Stomach (tissue), 19 donors: ENCODE measurements around the gene EBLN1. TPM values are rescaled to one million over a fixed set of nuclear protein-coding genes. Genes with fewer than 3 reads are reported as not detected.

Source experiments
- DNase-seq, 2 donors: peaks; one replicate each; pipeline versions ENCODE4 v3.0.0 to v3.0.0-alpha.2; 2013 to 2019
- H3K27ac ChIP-seq, 5 donors: fragments of 200-600 bp in 4 of 5; sonication (generic) in 4 of 5; one replicate each; pipeline ENCODE4 v1.5.1; 2013 to 2019; ENCODE audit warnings: mild to moderate bottlenecking in 1 of 5, moderate library complexity in 1 of 5
- H3K27me3 ChIP-seq, 3 donors: fragments of 200-600 bp; sonication (generic); one replicate each; pipeline ENCODE4 v1.5.1; 2017 to 2019; ENCODE audit warnings: mixed run types in 1 of 3
- H3K36me3 ChIP-seq, 4 donors: fragments of 200-600 bp; sonication (generic); 1 replicate in 3 of 4; 2 replicates in 1 of 4; pipeline ENCODE4 v1.5.1; 2016 to 2019
- H3K4me1 ChIP-seq, 4 donors: fragments of 200-600 bp; sonication (generic); one replicate each; pipeline ENCODE4 v1.5.1; 2016 to 2019
- H3K4me3 ChIP-seq, 4 donors: fragments of 200-600 bp; sonication (generic) in 3 of 4; one replicate each; pipeline ENCODE4 v1.5.1; 2016 to 2019; ENCODE audit warnings: mild to moderate bottlenecking in 1 of 4
- H3K9me3 ChIP-seq, 4 donors: fragments of 200-600 bp; sonication (generic); one replicate each; pipeline ENCODE4 v1.5.1; 2016 to 2019
- CTCF ChIP-seq, 7 experiments: fragments of 450-650 bp in 4 of 7; fragments of 200-600 bp in 3 of 7; sonication (generic) in 3 of 7; IDR thresholded peaks; one replicate each; pipeline ENCODE4 v1.5.1; 2016 to 2019; ENCODE audit warnings: antibody characterized with exemption in 7 of 7, control low read depth in 2 of 7, mild to moderate bottlenecking in 1 of 7
- EP300 ChIP-seq: sonication (generic); formaldehyde crosslinking; IDR thresholded peaks from one replicate; pipeline ENCODE4 v1.6.1; 2017; ENCODE audit warnings: antibody characterized with exemption
- POLR2A ChIP-seq, 4 donors: fragments of 450-650 bp; IDR thresholded peaks; one replicate each; pipeline ENCODE4 v1.6.1; 2016; ENCODE audit warnings: antibody characterized with exemption in 4 of 4, control low read depth in 2 of 4, mild to moderate bottlenecking in 1 of 4, moderate library complexity in 1 of 4
- POLR2AphosphoS5 ChIP-seq, 3 donors: sonication (generic); formaldehyde crosslinking; IDR thresholded peaks; one replicate each; pipeline ENCODE4 v1.6.1; 2016; ENCODE audit warnings: antibody characterized with exemption in 3 of 3
- WGBS, 5 donors: extraction: QIAGEN DNeasy Blood & Tissue Kit in 3 of 5; methylation state at CpG; one replicate each; pipeline versions ENCODE4 v1.1.5 to v1.1.7; 2013 to 2018; 5-methylcytosine and 5-hydroxymethylcytosine counted together
- intact Hi-C: fragments of 100-400 bp; cut with DNase I; formaldehyde crosslinking; loops from one replicate; pipeline ENCODE4 v1.15.1; 2023; ENCODE audit warnings: low total_unique reads
- long read RNA-seq, 10 donors: transcript quantifications; one replicate each; lab custom pipeline, GENCODE V29; 2026
- polyA plus RNA-seq, 3 donors: library from polyadenylated mRNA; stranded (reverse); fragments of 200-250 nt; gene quantifications; one replicate each; pipeline ENCODE4 v1.2.3, GENCODE V29; 2013
- total RNA-seq, 5 donors: library from RNA; depleted of rRNA; stranded (reverse); fragments of >200 nt; gene quantifications; one replicate each; pipeline versions ENCODE4 v1.1.0 to v1.2.3, GENCODE V29; 2014 to 2016
- donor health status: healthy with polysubstance abuse.
- donor health status: Bipolar disorder and iron deficiency.
- donor health status: healthy.

Gene EBLN1
- not detected for total RNA-seq
- not detected for polyA plus RNA-seq
- long read RNA-seq, donor 1, result 0 reads
- long read RNA-seq, donor 2, result 0 reads
- long read RNA-seq, donor 3, result 0 reads
- long read RNA-seq, donor 4, result 0 reads
- long read RNA-seq, donor 5, result 0 reads
- long read RNA-seq, donor 6, partial matches to known transcripts, result 9 of 9 reads
- long read RNA-seq, donor 6, other reads (novel, unspliced or antisense), result 0 of 9 reads
- long read RNA-seq, donor 7, result 0 reads
- long read RNA-seq, donor 8, result 0 reads
- long read RNA-seq, donor 9, result 0 reads
- long read RNA-seq, donor 10, result 0 reads

- no peak for TF ChIP-seq CTCF (IDR thresholded peaks at IDR 0.05)
- TF ChIP-seq POLR2A (IDR thresholded peaks at IDR 0.05), result no peak
- TF ChIP-seq EP300, result no peak
- no peak for TF ChIP-seq POLR2AphosphoS5 (IDR thresholded peaks at IDR 0.05)
- Histone ChIP-seq H3K36me3 (no peaks in the 10 kb centered on the region), H3K9me3 (no peaks in the 10 kb centered on the region), H3K27me3 (no peaks in the 10 kb centered on the region), H3K4me1 (no peaks in the 10 kb centered on the region), H3K27ac (no peak within 1 kb of the TSS), H3K4me3 (no peak within 1 kb of the TSS)
- no peak for DNase-seq
- intact Hi-C loops, result no loop called here
- 86 to 92% (median 88%) methylated on average over 7 of the region's 7 CpGs for WGBS, 5 donors
Measured at GRCh38 chr10:22217842-22218241, at the start of gene EBLN1. TSS of gene EBLN1 (minus strand) at chr10:22218015. CDS start at chr10:22209983, 8,032 bp downstream.

- WGBS, 5 donors, result 91 to 96% (median 95%) methylated on average over 4 of the region's 4 CpGs
- TF ChIP-seq POLR2A (IDR thresholded peaks at IDR 0.05) (no peak), EP300 (no peak), CTCF (IDR thresholded peaks at IDR 0.05) (no peak), POLR2AphosphoS5 (IDR thresholded peaks at IDR 0.05) (no peak)
- intact Hi-C loops, result no loop called here
Measured at GRCh38 chr10:22265839-22266537, 48.2 kb upstream of the EBLN1 start.

DNA sequence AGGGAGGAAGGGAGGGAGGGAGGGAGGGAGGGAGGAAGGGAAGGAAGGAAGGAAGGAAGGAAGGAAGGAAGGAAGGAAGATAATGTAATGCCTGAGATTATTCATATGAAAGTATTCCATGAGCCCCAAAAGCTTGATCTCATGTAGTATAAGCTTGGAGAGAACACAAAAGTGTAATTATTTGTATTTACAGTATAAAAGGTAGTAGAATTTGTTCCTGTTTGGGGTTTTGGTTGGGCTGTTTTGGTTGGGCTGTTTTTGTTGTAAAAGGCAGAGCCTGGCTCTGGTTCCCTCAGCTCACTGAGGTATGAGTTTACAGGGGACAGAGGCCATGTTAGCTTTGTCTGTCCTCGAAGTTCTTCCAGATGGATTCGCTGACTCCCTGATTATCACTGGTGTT lies 45.3 kb upstream of the EBLN1 start:
- intact Hi-C loops, result no loop called here
- no peaks in the 10 kb centered on the region for H3K9me3 ChIP-seq
- H3K27ac ChIP-seq, result no peak overlapping the region
- no peaks in the 10 kb centered on the region for H3K4me1 ChIP-seq
- no peak overlapping the region for H3K4me3 ChIP-seq
- H3K36me3 ChIP-seq, result no peaks in the 10 kb centered on the region
- no peak for DNase-seq
- WGBS, 5 donors, result 73 to 97% (median 91%) methylated on average over 2 of the region's 2 CpGs
- TF ChIP-seq CTCF (IDR thresholded peaks at IDR 0.05) (no peak), POLR2AphosphoS5 (IDR thresholded peaks at IDR 0.05) (no peak), EP300 (no peak), POLR2A (IDR thresholded peaks at IDR 0.05) (no peak)
- peaks cover 0 to 4% (median 3%) of the 10 kb centered on the region in 3 donors for H3K27me3 ChIP-seq

More at GRCh38 chr10:22265839-22266537, 48.2 kb upstream of the EBLN1 start:
- H3K9me3 ChIP-seq, result no peaks in the 10 kb centered on the region
- no peak overlapping the region for H3K27ac ChIP-seq
- peaks cover 0 to 4% (median 3%) of the 10 kb centered on the region in 3 donors for H3K27me3 ChIP-seq
- H3K4me1 ChIP-seq, result no peaks in the 10 kb centered on the region
- DNase-seq, result no peak
- H3K36me3 ChIP-seq, result no peaks in the 10 kb centered on the region
- no peak overlapping the region for H3K4me3 ChIP-seq

DNA sequence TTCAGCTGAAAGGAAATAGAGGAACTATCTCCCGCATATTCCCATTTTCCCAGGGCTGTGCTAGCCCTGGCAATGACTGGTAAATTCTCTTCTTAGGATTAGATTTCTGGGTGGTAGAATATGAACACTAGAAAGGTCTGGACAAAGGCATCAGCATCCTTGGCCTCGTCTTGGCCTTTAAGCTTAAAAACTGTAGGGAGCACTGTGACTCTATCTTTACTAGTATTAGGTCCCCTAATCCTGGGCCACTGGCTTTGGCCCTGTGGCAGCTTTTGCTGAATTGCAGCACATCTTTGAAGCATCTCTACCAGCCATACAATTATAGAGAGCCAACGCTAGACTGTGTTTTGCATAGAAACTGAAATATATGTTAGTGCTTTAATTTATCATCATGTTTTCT lies 41.5 kb upstream of the EBLN1 start:
- Histone ChIP-seq H3K27ac (no peak overlapping the region), H3K4me1 (no peaks in the 10 kb centered on the region), H3K9me3 (no peaks in the 10 kb centered on the region), H3K27me3 (peaks cover 0 to 4% (median 0%) of the 10 kb centered on the region in 3 donors), H3K4me3 (no peak overlapping the region), H3K36me3 (no peaks in the 10 kb centered on the region)
- intact Hi-C loops, result no loop called here
- 71 to 79% (median 75%) methylated on average over 3 of the region's 3 CpGs for WGBS, 5 donors
- TF ChIP-seq CTCF (IDR thresholded peaks at IDR 0.05) (no peak), POLR2AphosphoS5 (IDR thresholded peaks at IDR 0.05) (no peak), POLR2A (IDR thresholded peaks at IDR 0.05) (no peak), EP300 (no peak)
- peak in 1 of 2 donors; percentile 25 for DNase-seq
